ENCODE results near the gene SUPT7L.

GRCh38 chr2:27712522-27712921 is 49.1 kb upstream of the SUPT7L start:
- TF ChIP-seq CTCF (conservative IDR thresholded peaks at IDR 0.05) (no peak), ZFX (IDR thresholded peaks at IDR 0.05) (no peak)
